Liver (tissue), 3 donors: ENCODE measurements around the gene MED15.

Experiments
- RAD21 ChIP-seq, 2 donors: IDR thresholded peaks; 2 replicates each; pipeline ENCODE4 v1.6.1; 2016; ENCODE audit warnings: antibody characterized with exemption in 2 of 2, mild to moderate bottlenecking in 2 of 2
- TF ChIP-seq, protein P1 (sequence below): fragments of 150-350 bp; IDR thresholded peaks from 2 replicates; pipeline ENCODE4 v1.5.1; 2017; ENCODE audit warnings: improper control_type of control experiment, low read depth, low read length; ENCODE audit not compliant: missing input control
- TF ChIP-seq, protein P2 (sequence below): IDR thresholded peaks from 2 replicates; pipeline ENCODE4 v1.6.1; 2016; ENCODE audit warnings: antibody characterized with exemption
- donor health status: healthy.
- donor health status: healthy.

DNA sequence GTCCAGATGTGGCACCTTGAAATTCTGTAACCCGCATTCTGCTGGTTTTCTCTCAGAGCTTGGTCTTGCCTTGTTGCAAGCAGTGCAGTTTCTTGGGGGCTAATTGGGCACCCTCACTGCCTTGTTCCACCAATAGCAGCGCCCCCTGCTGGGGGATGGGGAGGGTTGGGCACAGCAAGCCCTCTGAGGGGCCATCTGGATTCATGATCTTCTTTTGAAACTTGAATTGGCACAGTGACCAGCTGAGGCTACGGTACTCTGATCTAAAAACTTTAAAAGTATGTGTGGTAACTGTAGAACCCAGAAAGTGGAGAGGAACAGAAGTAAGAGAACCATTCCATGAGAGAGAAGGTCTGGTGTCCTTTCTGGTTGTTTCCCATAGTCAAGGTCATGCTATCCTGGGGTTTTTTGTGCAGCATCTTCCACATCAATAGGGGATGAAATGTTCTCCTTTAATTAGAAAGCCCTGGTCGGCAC is 64.2 kb downstream of the MED15 start:
- TF ChIP-seq, protein P1, sequence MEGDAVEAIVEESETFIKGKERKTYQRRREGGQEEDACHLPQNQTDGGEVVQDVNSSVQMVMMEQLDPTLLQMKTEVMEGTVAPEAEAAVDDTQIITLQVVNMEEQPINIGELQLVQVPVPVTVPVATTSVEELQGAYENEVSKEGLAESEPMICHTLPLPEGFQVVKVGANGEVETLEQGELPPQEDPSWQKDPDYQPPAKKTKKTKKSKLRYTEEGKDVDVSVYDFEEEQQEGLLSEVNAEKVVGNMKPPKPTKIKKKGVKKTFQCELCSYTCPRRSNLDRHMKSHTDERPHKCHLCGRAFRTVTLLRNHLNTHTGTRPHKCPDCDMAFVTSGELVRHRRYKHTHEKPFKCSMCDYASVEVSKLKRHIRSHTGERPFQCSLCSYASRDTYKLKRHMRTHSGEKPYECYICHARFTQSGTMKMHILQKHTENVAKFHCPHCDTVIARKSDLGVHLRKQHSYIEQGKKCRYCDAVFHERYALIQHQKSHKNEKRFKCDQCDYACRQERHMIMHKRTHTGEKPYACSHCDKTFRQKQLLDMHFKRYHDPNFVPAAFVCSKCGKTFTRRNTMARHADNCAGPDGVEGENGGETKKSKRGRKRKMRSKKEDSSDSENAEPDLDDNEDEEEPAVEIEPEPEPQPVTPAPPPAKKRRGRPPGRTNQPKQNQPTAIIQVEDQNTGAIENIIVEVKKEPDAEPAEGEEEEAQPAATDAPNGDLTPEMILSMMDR = peak; percentile 46
- TF ChIP-seq RAD21 (IDR thresholded peaks at IDR 0.05) = peak in 1 of 2 donors; percentile 58
- TF ChIP-seq, protein P2, sequence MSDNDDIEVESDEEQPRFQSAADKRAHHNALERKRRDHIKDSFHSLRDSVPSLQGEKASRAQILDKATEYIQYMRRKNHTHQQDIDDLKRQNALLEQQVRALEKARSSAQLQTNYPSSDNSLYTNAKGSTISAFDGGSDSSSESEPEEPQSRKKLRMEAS = no peak
